GM12864 (cell line): ENCODE data around the gene GLB1L2.

Experiments
- DNase-seq: peaks from one replicate; pipeline ENCODE4 v3.0.0-alpha.2; 2011; ENCODE audit warnings: low read depth
- H3K4me3 ChIP-seq: 2 replicates; pipeline ENCODE4 v1.5.1; 2011; ENCODE audit warnings: mild to moderate bottlenecking, low read depth, low read length, control low read depth
- TF ChIP-seq, protein P1 (sequence below): IDR thresholded peaks from 2 replicates; pipeline ENCODE4 v1.5.1; 2011; ENCODE audit warnings: low read depth, mild to moderate bottlenecking, moderate library complexity, low read length, control low read depth, inconsistent platforms; ENCODE audit errors: missing control alignments

Gene GLB1L2

DNA sequence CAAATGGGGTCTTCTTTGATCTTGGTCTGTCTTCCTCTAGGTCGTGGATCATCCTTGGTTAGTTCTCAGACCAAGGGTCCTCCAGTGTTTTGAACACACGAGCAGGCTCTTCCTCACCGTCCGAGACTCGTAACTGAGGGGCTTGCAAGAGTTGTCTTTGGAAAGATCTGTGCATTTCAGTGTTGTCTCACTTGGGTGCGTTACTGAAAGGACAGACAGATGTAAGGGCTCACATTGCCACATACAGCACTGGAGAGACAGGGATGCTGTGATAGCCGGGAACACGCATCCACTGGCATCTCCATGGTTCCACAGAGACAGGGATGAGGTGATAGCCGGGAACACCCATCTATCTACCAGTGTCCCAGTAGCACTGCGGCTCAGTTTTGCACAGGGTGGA, 15.7 kb downstream of the GLB1L2 start:
- TF ChIP-seq, protein P1, sequence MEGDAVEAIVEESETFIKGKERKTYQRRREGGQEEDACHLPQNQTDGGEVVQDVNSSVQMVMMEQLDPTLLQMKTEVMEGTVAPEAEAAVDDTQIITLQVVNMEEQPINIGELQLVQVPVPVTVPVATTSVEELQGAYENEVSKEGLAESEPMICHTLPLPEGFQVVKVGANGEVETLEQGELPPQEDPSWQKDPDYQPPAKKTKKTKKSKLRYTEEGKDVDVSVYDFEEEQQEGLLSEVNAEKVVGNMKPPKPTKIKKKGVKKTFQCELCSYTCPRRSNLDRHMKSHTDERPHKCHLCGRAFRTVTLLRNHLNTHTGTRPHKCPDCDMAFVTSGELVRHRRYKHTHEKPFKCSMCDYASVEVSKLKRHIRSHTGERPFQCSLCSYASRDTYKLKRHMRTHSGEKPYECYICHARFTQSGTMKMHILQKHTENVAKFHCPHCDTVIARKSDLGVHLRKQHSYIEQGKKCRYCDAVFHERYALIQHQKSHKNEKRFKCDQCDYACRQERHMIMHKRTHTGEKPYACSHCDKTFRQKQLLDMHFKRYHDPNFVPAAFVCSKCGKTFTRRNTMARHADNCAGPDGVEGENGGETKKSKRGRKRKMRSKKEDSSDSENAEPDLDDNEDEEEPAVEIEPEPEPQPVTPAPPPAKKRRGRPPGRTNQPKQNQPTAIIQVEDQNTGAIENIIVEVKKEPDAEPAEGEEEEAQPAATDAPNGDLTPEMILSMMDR = no peak
- no peak for DNase-seq
- no peak overlapping the region for H3K4me3 ChIP-seq

DNA sequence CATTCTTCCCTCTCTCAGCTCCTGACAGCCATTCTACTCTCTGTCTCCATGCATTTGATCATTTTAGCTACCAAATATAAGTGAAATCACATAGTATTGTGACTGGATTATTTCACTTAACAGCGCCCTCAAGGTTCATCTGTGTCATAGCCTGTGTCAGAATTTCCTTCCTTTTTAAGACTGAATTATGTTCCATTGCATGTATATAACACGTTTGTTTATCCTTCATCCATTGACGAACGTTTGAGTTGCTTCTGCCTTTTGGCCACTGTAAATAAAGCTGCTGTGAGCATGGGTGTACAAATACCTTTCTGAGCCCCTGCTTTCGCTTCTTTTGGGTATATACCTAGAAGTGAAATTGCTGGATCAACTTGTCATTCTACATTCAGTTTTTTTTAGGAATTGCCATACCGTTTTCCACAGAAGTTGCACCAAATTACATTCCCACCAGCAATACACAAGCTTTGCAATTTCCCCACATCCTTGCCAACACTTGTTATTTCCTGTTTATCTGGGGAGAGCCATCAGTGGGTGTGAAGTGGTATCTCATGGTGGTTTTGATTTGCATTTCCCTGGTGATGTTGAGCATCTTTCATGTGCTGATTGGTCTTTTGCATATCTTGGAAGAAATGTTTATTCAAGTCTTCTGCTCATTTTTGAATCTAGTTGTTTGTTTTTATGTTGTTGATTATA, 17.5 kb downstream of the GLB1L2 start:
- TF ChIP-seq, protein P1 = no peak
- H3K4me3 ChIP-seq = no peak overlapping the region
- DNase-seq = peak; percentile 30

DNA sequence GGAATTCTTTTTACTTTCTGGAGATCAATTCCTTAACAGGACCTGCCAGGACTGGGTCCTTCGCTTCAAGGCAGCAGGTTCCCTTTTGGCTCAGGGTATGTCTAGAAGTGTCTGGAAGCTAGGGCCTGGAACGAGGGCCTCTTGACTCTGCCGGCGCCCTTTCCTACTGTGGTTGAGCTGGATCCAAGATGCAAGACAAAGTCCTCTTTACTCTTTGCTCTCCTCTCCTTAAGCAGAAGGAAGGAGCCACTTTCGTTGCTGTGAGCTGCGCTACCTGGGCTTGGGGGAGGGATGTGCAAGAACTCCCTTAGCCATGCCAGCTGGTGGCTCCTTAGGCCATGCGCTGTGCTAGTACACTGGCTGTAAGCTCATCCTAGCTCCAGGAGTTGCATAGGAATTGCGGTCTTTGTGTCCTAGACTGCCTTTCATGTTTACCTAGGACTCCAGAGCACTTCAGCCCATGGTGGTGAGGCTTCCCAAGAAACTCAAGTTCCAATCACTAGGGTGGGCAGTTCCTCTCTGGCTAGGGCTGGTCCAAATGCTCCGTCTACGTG, 18.1 kb downstream of the GLB1L2 start:
- DNase-seq = no peak
- peak overlapping the region; percentile 35 for H3K4me3 ChIP-seq
- TF ChIP-seq, protein P1 = no peak

DNA sequence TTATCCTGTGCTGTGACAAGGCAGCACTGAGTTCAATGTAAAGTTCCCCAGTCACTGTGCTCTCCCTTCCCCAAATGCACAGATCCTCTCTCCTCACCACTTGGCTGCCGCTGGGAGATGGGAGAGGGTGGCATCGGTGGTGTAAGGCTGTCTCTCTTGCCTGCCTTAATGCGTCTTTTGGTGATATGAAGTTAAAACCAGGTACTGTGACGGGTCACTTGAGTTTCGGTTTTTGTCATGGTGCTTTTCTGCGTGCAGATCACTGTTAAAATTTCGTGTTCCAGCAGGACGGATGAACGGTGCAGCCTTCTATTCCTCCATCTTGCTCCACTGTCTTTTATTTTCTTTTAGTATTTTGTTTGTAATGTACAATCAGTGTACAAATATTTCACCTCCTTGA, 18.6 kb downstream of the GLB1L2 start:
- DNase-seq = peak; percentile 45
- TF ChIP-seq, protein P1 = no peak
- peak overlapping the region; percentile 35 for H3K4me3 ChIP-seq

DNA sequence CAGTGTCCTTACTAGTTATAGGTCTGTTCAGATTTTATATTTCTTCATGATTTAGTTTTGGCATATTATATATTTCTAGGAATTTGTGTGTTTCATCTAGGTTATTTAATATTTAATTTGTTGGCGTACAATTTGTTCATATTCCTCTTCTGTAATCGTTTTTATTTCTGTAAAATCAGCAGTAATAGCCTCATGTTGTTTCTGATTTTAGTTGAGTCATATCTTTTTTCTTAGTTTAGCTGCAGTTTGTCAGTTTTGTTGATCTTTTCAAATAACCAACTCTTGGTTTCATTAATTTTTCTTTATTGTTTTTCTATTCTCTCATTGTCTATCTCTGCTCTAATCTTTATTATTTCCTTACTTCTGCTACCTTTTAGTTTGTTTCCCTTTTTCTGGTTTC, 20.3 kb downstream of the GLB1L2 start:
- DNase-seq = no peak
- TF ChIP-seq, protein P1 = no peak
- no peak overlapping the region for H3K4me3 ChIP-seq

DNA sequence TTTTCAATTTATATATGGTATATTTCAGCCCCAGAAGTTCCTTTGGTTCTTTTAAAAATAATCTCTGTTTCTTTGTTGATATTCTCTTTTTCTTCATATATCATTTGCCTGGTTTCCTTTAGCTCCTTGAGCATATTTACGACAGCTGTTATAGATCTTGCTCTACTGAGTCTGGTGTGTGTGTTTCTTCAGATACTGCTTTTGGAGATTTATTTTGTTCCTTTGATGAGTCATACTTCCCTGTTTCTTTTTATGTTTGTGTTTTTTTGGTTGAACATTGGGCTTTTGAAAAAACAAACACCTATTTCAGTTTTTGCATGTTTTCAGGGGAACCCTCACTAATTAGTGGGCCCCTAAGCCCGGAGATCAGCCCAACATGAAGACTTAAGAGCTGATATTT, 23.3 kb downstream of the GLB1L2 start:
- no peak for DNase-seq
- TF ChIP-seq, protein P1 = no peak
- H3K4me3 ChIP-seq = no peak overlapping the region

DNA sequence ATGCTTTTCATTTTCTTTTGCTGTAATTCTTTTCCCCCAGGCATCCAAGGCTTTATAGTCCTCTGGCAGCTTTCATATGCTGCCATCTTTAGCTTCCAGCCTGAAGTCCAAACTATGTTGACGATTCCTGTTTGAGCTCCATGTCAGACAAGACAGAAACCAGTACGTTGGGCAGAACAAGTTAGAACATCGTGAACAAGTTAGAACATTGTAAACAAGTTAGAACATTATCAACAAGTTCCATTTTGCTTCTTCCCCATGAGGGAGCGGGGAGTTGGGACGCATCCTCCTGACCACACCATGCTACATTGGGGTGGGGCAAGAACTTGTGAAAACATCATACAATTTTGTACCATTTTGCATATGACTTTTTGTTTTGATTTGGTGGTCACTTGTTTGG, 23.9 kb downstream of the GLB1L2 start:
- no peak overlapping the region for H3K4me3 ChIP-seq
- no peak for DNase-seq
- TF ChIP-seq, protein P1 = no peak
